Ovary (tissue), 9 donors: Measurements from ENCODE around the gene COL23A1. TPM values are rescaled to one million over a fixed set of nuclear protein-coding genes. Genes with fewer than 3 reads are reported as not detected.

Experiments
- DNase-seq, 5 donors: peaks; one replicate each; pipeline ENCODE4 v3.0.0-alpha.2; 2019 to 2020
- H3K27ac ChIP-seq, 2 donors: fragments of 200-600 bp; one replicate each; pipeline versions ENCODE4 v1.5.1 to v1.8.0; 2019 to 2022
- H3K27me3 ChIP-seq: fragments of 200-600 bp; one replicate; pipeline ENCODE4 v1.8.0; 2022
- H3K36me3 ChIP-seq: fragments of 200-600 bp; sonication (generic); one replicate; pipeline ENCODE4 v1.5.1; 2019
- H3K4me1 ChIP-seq: one replicate; pipeline ENCODE4 v1.8.1; 2013; ENCODE audit warnings: mild to moderate bottlenecking, moderate library complexity; ENCODE audit not compliant: insufficient read depth
- H3K4me3 ChIP-seq: fragments of 200-600 bp; sonication (generic); one replicate; pipeline ENCODE4 v1.5.1; 2017
- H3K9me3 ChIP-seq, 2 donors: fragments of 200-600 bp in 1 of 2; sonication (generic) in 1 of 2; one replicate each; pipeline versions ENCODE4 v1.5.1 to v1.8.1; 2013 to 2019; ENCODE audit warnings: mild to moderate bottlenecking in 1 of 2, moderate library complexity in 1 of 2
- EP300 ChIP-seq: sonication (generic); formaldehyde crosslinking; IDR thresholded peaks from one replicate; pipeline ENCODE4 v1.6.1; 2017; ENCODE audit warnings: antibody characterized with exemption
- POLR2A ChIP-seq: fragments of 450-650 bp; IDR thresholded peaks from one replicate; pipeline ENCODE4 v1.6.1; 2017; ENCODE audit warnings: antibody characterized with exemption, mild to moderate bottlenecking, moderate library complexity
- WGBS, 3 donors: extraction: QIAGEN DNeasy Blood & Tissue Kit in 1 of 3; methylation state at CpG; one replicate each; pipeline versions ENCODE4 v1.1.5 to v1.1.7; 2013 to 2017; 5-methylcytosine and 5-hydroxymethylcytosine counted together
- intact Hi-C, 4 donors: fragments of 100-400 bp; cut with DNase I; formaldehyde crosslinking; loops; one replicate each; pipeline versions ENCODE4 v1.11.0 to v1.15.1; 2022 to 2023
- polyA plus RNA-seq, 2 donors: library from polyadenylated mRNA; stranded (reverse); fragments of 200-250 nt in 1 of 2; fragments of 350-450 nt in 1 of 2; fragmentation: Illumina TruSeq in 1 of 2; extraction: RNeasy Lipid Tissue Mini Kit (QIAGEN cat#74804) in 1 of 2; gene quantifications; one replicate each; pipeline ENCODE4 v1.2.3, GENCODE V29; 2013 to 2014
- total RNA-seq, 7 donors: library from RNA; depleted of rRNA in 2 of 7; stranded (reverse); fragments of >200 nt in 2 of 7; fragmentation: NEBNext Ultra II Directional in 3 of 7; extraction: Animal tissue kit (Norgen Biotek cat#: 25700) in 3 of 7; gene quantifications; one replicate each; pipeline versions ENCODE4 v1.1.0 to v1.2.4, GENCODE V29; 2016 to 2023
- TF ChIP-seq, protein P1 (sequence below), 3 donors: fragments of 450-650 bp in 2 of 3; fragments of 200-600 bp in 1 of 3; IDR thresholded peaks; one replicate each; pipeline versions ENCODE4 v1.5.1 to v1.8.0; 2016 to 2022; ENCODE audit warnings: antibody characterized with exemption in 3 of 3, mild to moderate bottlenecking in 1 of 3
- donor health status: DM: no; HTN: no; CAD: no; lungs with moderate emphysema.
- donor health status: DM: no; HTN: no; CAD: no.
- donor health status: Bipolar disorder and iron deficiency.
- donor health status: DM: yes; HTN: yes; CAD: no.
- donor health status: DM: no; HTN: no; CAD: no.
- donor health status: DM: yes; HTN: yes; CAD: no.

Gene COL23A1
- total and polyA plus RNA-seq, 9 donors: 0.13 to 0.92 (median 0.39) TPM; not detected in 1

DNA sequence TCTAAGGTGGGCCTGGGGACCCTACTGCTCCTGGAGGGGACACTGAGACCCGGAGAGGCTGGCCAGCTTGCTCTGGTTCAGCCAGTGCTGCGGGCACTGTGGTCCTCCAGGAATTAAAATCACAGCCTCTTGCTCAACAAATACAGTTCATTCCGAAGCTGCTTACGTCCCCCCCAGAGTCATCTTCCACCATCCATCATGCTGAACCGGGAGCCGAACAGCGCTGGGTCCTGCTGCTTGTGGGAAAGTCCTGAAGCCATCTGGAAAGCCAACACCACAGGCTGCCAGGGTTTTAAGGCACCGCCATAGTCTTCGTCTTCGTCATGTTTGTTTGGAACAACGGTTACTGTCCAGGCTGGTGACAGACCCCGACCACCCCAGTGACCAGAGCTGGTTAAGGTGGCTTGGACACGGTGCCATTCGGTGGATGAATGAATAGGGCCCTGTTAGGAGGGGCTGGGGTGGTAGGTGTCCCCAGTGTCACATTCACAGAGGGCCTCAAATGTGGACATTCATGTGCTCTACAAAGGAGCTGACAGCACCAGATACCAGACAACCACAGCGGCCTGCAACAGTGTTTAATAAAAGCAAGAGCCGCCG lies 276.0 kb downstream of the COL23A1 start:
- H3K36me3 ChIP-seq: no peaks in the 10 kb centered on the region
- TF ChIP-seq EP300 (no peak), POLR2A (no peak)
- TF ChIP-seq, protein P1, sequence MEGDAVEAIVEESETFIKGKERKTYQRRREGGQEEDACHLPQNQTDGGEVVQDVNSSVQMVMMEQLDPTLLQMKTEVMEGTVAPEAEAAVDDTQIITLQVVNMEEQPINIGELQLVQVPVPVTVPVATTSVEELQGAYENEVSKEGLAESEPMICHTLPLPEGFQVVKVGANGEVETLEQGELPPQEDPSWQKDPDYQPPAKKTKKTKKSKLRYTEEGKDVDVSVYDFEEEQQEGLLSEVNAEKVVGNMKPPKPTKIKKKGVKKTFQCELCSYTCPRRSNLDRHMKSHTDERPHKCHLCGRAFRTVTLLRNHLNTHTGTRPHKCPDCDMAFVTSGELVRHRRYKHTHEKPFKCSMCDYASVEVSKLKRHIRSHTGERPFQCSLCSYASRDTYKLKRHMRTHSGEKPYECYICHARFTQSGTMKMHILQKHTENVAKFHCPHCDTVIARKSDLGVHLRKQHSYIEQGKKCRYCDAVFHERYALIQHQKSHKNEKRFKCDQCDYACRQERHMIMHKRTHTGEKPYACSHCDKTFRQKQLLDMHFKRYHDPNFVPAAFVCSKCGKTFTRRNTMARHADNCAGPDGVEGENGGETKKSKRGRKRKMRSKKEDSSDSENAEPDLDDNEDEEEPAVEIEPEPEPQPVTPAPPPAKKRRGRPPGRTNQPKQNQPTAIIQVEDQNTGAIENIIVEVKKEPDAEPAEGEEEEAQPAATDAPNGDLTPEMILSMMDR (IDR thresholded peaks at IDR 0.05): no peak
- no peak overlapping the region for H3K4me3 ChIP-seq
- 83 to 92% (median 89%) methylated on average over 17 of the region's 17 CpGs for WGBS, 3 donors
- intact Hi-C loops: loop anchor here in 1 of 4 donors (1.0 kb wide), 1 partner anchor 20 kb away; no protein-coding TSS in a partner anchor
- H3K27ac ChIP-seq: no peak overlapping the region
- no peaks in the 10 kb centered on the region for H3K9me3 ChIP-seq
- no peaks in the 10 kb centered on the region for H3K4me1 ChIP-seq
- no peak for DNase-seq
- H3K27me3 ChIP-seq: no peaks in the 10 kb centered on the region

DNA sequence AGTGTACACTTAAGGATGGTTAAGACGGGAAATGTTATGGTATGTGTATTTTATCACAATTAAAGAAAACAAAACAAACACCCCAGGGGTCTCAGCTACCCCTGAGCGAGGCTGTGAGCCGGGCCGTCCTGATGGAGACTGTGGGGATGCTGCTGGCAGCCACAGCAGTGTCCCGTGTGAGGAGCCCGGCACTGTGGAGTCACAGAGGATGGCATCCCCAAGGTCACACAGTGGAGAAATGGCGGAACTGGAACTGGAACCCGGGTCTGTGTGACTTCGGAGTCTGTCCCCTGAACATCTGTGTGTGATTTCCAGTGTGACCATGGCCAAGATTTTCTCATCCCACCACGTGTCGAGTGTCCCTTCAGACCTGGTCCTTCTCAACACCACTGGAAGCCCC lies 276.9 kb downstream of the COL23A1 start:
- H3K4me1 ChIP-seq: no peaks in the 10 kb centered on the region
- DNase-seq: no peak
- TF ChIP-seq EP300: no peak
- TF ChIP-seq POLR2A: no peak
- TF ChIP-seq, protein P1 (IDR thresholded peaks at IDR 0.05): no peak

DNA sequence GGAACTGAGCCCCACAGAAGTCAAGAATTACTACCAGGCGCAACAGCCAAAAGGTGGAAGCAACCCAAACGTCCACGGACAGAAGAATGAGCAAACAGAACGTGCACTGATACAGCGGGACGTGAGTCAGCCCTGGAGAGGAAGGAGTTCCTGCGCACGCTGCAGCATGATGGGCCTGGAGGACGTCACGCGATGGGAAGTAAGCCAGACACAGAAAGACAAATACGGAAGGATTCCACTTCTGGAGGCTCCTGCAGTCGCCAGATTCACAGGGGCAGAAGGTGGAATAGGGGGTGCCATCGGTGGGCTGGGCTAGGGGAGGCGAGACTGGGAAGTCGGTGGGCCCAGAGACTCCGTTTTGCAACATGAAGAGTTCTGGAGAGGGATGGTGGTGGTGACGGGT lies 277.3 kb downstream of the COL23A1 start:
- intact Hi-C loops: no loop called here
- WGBS, 3 donors: 75 to 83% (median 83%) methylated on average over 18 of the region's 18 CpGs
- Histone ChIP-seq H3K4me3 (no peak overlapping the region), H3K4me1 (no peaks in the 10 kb centered on the region), H3K27me3 (no peaks in the 10 kb centered on the region), H3K9me3 (no peaks in the 10 kb centered on the region), H3K36me3 (no peaks in the 10 kb centered on the region), H3K27ac (no peak overlapping the region)
- TF ChIP-seq POLR2A (no peak), EP300 (no peak)
- TF ChIP-seq, protein P1 (IDR thresholded peaks at IDR 0.05): no peak
- no peak for DNase-seq

More for the DNA sequence above, 276.9 kb downstream of the COL23A1 start:
- H3K4me3 ChIP-seq: no peak overlapping the region
- no peaks in the 10 kb centered on the region for H3K9me3 ChIP-seq
- intact Hi-C loops: no loop called here
- H3K27ac ChIP-seq: no peak overlapping the region
- WGBS, 3 donors: 92 to 94% (median 92%) methylated on average over 11 of the region's 11 CpGs
- H3K27me3 ChIP-seq: no peaks in the 10 kb centered on the region
- no peaks in the 10 kb centered on the region for H3K36me3 ChIP-seq

DNA sequence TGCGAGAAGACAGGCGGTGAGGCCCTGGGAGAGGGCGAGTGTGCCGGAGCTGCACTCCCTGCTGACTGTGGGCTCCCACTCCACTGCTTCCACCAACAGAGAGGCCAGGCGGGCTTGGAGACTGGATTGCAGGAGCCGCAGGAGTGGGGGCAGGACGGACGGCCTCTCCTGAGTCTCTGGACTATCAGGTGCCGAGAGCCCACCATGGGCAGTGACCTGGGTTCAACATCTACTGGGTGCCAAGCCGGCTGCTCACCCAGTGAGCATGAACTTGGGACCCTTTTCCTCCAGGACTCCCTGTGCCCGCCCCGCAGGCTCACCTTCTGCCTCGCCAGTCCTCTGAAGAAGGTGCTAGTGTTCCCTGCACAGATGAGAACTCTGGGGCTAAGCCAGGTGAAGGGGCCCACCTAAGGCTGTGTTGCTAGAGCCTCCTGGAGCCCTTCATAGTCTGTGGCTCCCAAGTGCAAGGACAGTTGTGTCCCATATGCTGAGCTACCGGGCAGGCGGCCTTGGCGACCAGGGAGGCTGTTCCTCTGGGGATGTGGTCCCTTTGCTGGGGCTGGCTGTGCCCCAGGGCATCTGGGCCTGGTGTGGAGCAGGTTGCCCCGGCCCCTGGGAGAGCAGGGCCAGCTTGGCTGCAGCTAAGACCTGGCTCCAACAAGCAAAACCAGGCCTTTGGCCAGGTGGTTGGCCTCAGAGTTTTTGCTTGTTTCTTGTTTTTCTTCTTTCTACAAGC lies 279.9 kb downstream of the COL23A1 start:
- no peak overlapping the region for H3K4me3 ChIP-seq
- WGBS, 3 donors: 82 to 92% (median 86%) methylated on average over 13 to 17 of the region's 17 CpGs
- no peak for DNase-seq

More for the DNA sequence above, 279.9 kb downstream of the COL23A1 start:
- intact Hi-C loops: no loop called here
- no peaks in the 10 kb centered on the region for H3K9me3 ChIP-seq
- no peak for TF ChIP-seq POLR2A
- TF ChIP-seq, protein P1 (IDR thresholded peaks at IDR 0.05): no peak
- TF ChIP-seq EP300: no peak
- no peaks in the 10 kb centered on the region for H3K36me3 ChIP-seq
- no peaks in the 10 kb centered on the region for H3K27me3 ChIP-seq
- no peak overlapping the region for H3K27ac ChIP-seq
- no peaks in the 10 kb centered on the region for H3K4me1 ChIP-seq
